ENCODE measurements around the gene CCDC127.
"Not testable (repeated sequence)": the region's sequence is repeated elsewhere in the genome, so short reads cannot be mapped to it uniquely, and the experiment has no call there.

The CCDC127 gene

DNA sequence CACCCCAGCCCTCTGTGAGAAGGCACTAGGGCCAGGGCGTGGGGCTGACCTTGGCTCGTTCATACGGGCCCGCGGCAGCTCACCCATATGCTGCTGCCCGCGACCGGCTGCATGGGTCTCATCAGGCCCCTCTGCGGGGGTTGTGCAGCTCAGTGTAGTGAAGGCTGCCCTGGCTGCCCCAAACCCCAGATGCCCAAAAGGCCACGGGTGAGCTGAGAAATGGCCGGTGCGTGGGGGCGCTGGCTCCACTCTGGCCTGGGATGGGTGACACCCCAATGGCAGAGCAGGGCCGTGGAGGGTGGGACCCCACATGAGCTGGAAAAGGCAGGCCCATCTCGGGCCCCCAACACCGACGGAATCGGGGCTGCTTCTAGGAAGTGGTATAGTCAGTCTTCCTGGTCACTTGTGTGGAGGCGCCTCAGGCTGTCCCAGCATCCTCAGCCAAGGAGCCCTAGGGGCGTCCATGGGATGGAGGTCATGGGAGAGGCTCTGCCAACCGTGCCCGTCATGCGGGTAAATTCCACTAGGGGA is 46.1 kb downstream of the CCDC127 start:
- no peak for FAIRE-seq

DNA sequence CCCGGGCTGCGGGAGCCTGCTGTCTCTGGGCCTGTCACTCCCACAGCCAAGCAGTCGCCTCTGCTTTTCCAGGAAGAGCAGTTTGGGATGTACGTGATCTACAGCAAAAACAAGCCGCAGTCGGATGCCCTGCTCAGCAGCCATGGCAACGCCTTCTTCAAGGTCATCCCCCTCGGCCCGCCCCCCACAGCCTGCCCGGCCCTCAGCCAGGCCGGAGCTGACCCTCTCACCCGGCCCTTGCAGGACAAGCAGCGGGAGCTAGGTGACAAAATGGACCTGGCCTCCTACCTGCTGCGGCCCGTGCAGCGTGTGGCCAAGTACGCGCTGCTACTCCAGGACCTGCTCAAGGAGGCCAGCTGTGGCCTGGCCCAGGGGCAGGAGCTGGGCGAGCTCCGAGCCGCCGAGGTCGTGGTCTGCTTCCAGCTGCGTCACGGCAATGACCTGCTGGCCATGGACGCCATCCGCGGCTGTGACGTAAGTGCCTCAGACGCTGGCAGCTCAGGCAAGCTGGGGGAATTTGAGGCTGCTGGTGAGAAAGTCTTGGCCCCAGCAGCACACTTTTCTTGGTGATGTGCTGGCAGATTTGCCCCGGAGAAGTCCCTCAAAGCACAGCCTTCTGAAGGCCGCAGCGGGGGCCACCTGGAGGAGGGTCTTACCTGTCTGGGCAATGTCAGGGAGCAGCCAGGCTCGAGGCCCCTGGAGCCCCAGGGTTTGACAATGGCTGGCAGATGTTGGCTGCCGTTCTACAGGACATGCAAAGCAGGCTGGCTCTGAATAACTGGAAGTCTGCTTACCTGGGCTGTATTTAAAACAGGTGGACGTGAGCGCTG is 46.8 kb downstream of the CCDC127 start:
- FAIRE-seq: no peak

DNA sequence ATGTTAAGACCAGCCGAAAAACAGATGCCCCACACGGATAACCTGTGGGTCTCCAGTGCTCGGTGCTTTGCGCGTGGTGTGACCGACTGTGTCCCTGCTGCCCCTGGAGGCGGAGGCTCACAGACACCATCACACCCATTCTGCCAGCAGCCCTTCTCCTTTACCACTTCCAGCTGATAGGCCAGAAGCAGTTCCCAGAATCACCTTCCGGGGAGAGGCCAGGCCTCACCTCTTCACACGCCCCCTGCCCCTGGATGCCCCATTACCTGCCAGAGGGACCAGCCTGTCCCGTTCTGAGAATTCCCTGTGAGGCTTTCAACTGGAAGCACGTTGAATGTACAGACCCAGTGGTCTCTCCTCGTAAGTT is 48.2 kb downstream of the CCDC127 start:
- FAIRE-seq: no peak

DNA sequence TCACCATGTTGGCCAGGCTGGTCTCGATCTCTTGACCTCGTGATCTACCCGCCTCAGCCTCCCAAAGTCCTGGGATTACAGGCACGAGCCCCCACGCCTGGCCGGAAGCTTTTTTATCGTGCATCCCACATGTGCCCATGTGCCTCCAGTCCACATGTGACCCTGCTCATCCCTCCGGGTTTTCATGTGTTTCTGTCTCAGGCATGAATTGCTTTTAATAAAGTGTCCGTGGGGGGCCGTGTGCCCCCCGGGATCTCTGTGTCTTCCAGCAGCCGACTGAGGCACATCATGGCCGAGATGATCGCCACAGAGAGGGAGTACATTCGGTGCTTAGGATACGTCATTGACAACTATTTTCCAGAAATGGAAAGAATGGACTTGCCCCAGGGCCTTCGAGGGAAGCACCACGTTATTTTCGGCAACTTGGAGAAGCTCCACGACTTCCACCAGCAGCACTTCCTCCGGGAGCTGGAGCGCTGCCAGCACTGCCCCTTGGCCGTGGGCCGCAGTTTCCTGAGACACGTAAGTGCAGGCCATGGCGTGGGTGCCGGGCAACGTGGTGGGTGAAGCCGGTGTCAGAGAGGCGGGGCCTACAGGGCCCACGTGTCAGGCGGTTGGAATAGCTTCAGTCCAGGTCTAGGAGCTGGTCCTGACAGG is 48.8 kb downstream of the CCDC127 start:
- no peak for FAIRE-seq

DNA sequence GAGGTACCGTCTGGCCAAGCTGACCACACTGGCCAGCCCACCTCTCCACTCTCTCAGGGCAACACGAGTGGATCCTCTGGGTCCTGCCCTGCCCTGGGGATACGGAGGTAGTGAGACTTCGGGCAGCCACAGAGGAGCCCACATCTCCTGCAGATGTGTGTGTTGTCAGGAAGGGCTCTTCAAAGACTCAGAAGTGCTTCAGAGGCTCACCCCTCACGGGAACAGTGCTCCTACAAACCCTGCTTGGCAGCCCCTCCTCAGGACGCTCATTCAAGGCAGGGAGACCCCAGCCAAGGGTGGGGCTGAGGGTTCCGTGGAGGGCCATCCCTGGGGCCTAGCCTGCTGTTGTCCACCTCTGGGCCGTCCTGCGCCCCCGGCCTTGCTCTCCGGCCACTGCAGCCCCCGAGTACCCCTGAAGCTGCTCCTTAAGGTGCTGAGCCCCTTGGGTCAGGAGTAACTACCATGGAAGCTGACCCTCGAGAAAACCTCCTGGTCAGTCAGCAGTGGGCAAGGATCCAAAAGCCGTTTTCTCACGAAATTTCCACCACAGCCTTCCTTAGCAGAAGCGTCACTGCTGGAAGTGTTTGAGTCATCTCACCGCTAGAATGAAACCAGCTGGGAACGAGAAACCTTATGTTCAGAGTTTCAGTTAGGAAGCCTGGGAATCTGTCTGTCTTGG is 49.8 kb downstream of the CCDC127 start:
- FAIRE-seq: no peak

DNA sequence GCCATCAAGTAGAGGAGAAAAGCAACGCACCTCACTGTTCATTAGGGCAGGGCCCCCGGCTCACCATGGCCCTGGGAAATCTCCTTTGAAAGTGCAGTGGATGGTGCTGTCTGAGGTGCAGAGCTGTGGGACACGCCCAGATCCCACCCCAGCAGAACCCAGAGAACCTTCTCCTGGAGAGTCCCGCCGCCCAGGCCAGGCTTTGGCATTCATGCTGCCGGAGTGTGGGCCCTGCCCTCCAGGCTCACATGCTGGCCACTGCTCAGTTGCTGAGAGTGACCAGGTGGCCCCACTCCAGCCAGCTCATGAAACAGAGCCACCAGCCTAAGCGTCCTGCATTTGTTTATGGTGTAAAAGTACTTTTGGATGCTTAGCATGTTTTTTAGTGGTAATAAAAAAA is 50.4 kb downstream of the CCDC127 start:
- FAIRE-seq: no peak

DNA sequence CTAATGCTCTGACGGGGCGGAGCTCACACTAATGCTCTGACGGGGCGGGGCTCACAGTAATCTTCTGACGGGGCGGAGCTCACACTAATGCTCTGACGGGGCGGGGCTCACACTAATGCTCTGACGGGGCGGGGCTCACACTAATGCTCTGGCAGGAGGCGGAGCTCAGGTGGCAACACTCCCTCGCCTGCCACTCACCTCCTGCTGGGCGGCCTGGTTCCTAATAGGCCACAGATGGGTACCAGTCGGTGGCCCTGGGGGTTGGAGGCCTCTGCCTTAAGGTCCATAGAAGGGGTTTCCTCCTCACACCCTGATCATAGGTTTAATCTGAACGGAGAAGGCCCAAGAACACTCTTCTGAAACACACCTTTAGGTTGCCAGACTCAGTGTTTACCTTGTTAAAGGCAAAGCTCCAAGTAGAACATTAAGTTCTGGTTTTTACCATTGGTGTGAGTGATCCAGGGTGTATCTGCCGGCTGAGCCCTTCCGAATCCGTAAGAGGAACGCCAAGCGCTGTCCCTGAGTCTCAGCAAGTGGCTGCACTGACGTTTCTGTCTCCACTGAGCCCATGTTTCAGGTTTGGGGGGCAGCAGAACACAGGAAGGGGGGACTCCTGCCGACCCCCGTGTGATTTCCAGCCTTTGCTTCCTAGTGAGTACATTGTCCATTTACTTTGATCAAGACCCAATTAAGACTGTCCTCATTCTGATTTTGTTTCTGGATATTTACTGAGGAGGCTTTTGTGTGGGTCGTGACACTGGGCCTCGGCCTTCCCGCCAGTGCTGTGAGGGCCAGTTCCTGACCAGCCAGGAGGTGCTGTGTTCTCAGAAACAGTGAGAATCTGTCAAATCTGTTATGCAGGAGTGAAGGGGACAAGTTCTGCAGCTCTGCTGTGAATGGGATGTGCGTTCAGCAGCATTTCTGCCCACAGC is 51.2 kb downstream of the CCDC127 start:
- no peak for FAIRE-seq

DNA sequence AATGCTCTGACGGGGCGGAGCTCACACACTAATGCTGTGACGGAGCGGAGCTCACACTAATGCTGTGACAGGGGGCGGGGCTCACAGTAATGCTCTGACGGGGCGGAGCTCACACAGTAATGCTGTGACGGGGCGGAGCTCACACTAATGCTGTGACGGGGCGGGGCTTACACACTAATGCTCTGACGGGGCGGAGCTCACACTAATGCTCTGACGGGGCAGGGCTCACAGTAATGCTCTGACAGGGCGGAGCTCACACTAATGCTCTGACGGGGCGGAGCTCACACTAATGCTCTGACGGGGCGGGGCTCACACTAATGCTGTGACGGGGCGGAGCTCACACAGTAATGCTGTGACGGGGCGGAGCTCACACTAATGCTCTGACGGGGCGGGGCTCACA is 53.2 kb downstream of the CCDC127 start:
- not testable (repeated sequence) for FAIRE-seq

DNA sequence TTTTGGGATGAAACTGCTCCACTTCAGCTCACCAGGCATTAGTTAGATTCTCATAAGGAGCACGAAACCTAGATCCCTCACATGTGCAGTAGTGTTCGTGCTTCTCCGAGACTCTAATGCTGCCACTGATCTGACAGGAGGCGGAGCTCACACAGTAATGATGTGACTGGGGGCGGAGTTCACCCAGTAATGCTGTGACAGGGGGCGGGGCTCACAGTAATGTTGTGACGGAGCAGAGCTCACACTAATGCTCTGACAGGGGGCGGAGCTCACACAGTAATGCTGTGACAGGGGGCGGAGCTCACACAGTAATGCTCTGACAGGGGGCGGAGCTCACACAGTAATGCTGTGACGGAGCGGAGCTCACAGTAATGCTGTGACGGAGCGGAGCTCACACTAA is 53.7 kb downstream of the CCDC127 start:
- FAIRE-seq: no peak

DNA sequence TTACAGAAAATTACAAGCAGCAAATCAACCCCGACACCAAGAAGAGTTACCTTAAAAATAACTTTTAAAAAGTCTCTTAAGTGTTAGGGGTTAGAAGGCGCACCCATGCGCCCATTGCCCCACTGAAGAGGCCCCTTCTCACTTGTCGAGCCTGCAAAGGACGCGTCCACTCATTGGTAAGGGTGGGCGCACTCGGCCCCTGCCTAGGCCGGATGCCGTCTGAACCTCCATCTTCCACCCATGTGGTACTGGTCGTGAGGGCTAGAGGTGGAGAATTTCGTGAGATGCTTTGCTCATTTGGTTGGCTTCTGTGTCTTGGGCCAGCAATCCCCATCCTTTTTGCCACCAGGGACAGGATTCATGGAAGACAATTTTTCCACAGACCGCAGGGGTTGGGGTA is 54.1 kb downstream of the CCDC127 start:
- no peak for FAIRE-seq

DNA sequence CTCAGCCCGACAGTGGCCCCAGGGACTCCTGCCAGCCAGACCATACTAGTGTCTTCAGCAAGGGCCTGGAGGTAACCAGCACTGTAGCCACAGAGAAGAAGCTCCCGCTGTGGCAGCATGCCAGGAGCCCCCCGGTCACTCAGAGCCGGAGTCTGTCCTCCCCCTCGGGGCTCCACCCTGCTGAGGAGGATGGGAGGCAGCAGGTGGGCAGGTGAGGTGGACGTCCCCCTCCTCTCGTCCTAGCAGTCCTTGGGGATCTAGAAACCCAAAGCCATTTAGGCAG is 54.7 kb downstream of the CCDC127 start:
- FAIRE-seq: no peak

DNA sequence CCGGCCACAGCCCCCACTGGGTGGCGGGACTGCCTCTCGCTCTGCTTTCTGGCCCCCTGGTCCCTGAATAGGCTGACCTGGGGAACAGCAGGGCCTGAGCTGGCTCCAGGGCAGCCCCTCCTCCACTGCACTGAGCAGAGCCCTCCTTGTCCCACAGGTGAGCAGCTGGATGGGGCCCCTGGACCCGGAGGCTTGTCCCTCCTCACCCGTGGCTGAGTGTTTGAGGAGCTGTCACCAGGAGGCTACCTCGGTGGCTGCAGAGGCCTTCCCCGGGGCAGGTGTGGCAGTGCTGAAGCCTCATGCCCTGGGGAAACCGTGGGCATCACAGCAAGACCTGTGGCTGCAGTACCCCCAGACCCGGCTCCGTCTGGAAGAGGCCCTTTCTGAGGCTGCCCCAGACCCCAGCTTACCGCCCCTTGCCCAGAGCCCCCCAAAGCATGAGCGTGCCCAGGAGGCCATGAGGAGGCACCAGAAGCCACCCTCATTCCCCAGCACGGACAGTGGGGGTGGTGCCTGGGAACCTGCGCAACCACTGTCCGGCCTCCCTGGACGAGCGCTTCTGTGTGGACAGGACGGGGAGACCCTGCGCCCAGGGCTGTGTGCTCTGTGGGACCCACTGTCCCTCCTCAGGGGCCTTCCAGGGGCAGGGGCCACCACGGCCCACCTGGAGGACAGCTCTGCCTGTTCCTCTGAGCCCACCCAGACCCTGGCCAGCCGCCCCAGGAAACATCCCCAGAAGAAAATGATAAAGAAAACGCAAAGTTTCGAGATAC is 55.2 kb downstream of the CCDC127 start:
- FAIRE-seq: no peak

DNA sequence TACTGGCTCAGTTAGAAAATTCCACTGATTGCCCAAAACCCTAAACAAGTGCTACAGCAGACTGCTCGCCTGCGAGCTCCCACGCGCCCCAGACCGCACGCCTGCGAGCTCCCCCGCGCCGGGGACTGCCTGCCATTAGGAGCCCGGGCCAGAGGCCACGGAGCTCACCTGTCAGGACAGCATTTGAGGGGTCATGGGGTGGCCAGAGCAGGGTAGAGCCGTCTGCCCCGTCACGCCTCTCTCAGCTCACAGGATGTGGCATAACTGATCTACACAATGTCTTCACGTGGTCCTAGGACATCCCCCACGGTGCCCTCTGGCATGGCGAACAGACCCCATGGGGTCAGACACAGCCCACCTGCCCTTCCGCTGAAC is 55.8 kb downstream of the CCDC127 start:
- FAIRE-seq: no peak

DNA sequence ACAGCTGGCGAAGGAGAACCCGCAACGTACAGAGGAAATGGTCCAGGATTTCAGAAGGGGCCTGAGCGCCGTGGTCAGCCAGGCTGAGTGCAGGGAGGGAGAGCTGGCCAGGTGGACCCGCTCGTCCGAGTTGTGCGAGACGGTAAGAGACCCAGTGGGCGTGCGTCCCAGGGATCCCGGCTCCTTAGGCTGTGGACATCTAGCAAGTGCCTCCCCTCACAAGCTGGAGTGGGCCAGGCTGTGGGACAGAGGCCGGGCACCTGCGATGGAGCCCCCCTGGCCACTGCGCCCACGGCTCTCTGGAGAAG is 56.2 kb downstream of the CCDC127 start:
- FAIRE-seq: no peak

DNA sequence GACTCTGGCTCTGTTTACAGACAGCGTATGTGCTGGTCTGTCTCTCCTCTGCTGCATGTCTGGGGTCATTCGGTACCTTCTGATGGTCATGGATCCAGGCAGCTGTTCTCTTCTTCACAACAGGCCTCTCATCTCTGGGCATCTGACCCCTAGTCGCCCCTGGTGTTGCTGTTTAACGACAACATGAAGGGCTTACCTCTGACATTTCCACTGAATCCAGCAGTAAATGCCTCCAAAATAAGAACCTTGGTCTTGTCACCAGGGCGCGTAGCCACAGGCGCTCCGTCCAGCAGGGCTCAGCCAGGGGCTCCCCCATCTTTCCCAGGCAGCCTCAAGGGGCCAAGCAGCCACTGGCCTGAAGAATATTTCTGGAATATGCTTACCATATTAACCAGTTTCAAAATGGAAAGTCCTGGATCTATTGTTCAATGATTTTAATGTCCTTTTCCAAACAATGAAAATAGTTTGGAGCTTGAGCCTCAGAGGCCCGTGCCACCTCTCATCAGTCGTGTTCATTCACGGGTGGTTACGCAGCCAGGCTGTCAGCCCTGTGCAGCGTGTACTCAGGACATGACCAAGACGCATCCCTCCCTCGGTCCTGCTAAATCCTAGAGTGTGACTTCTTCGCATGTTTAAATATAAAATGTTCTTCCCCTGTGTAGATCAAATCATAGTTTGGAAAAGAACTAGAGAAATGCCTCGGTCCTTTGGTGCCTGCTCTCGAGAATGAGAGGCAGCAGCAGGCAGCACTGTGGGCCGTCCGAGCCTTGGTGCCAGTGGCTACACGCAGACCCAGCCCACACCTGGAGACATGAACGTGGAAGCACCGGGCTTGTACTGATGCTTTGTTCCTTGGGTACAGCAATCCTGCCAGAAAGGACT is 56.8 kb downstream of the CCDC127 start:
- FAIRE-seq: no peak

DNA sequence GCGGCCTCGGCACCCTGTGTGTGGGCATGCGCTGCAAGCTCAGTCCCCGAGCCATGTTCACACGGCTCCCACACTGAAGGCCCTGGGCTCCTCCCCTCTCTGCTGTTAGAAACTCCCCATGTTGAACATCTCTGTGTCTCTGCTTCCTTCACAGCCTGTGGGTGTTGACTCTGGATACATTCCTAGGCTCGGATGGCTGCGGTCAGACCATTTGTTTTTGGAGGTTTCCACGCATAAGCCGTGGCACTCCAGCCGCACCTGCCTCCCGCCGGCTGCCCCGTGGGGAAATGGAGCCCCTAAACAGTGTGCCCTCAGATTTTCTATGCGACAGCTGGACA is 57.8 kb downstream of the CCDC127 start:
- no peak for FAIRE-seq

DNA sequence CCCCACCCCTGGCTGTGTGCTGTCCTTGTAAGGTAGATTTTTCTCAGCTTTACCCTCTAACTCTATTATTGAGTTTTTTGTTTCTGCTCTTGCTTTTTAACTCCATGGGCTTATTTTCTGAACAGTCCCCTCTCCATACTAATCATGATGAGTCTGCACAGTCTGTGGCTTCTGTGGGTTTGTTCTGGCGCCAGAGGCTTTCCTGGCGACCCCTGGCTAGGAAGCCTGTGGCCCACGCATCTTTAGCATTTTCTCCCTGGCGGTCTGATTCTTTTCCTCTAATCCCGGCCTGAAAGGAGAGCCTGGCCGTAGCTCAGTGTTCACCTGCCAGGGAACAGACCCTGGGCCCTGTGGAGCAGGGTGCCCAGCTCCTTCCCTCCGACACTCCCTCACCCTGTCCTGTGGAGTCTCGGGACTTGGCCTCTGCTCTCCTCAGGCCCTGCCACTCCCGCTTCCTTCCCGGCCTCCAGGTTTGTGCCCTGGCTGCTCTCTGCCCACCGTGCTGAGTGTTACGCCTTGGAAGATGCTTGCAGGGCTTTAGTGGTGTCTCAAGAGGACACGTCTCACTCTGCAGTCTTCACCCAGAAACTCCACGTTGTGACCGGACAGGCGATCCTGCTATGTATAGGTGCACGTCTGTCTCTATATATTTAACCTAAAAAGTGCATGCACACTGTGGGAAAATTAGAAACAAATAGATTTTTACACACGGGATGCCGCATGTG is 58.3 kb downstream of the CCDC127 start:
- FAIRE-seq: no peak

DNA sequence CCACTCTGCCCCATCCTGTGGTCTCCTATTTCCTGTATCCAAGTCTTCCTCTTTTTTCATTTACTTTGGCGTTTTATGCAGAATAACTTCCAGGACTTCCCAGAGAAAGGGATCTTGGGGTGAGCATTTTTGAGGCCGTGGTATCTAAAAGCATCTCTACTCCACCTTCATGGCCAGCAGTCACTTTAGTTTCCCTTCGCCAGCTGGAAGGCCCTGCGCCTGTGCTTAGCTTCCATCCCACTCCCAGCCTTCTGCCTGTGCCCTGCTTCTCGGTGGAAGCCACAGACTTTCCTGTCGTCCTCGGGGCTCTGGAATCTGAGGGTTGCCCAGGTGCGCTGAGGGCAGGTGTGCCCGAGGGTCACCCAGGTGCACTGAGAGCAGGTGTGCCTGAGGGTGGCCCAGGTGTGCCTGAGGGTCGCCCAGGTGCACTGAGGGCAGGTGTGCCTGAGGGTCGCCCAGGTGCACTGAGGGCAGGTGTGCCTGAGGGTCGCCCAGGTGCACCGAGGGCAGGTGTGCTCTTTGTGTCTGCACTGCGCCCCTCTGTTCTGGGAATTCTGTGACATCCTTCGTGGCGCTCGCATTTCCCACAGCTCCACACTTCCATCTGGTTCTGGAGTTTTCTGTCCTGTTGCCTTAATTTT is 59.0 kb downstream of the CCDC127 start:
- no peak for FAIRE-seq

DNA sequence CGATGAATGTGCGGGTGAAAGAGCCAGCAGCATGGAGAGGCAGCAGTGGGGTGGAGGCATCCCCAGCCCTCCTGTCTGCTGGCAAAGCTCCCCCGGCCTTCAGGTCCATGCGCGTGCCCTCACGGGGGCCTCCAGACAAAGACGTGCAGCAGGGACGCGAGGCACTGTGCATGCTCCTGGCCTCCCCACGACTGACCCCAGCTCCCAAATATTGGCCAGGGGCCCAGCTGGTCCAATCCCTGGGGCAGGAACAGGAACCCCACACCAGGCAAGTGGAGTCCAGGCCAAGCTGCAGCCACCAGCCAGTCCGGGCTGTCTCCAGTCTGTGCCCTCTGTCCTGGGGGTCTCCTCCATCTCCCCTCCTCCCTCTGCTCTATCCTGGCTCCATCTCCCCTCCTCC is 60.2 kb downstream of the CCDC127 start:
- FAIRE-seq: no peak

DNA sequence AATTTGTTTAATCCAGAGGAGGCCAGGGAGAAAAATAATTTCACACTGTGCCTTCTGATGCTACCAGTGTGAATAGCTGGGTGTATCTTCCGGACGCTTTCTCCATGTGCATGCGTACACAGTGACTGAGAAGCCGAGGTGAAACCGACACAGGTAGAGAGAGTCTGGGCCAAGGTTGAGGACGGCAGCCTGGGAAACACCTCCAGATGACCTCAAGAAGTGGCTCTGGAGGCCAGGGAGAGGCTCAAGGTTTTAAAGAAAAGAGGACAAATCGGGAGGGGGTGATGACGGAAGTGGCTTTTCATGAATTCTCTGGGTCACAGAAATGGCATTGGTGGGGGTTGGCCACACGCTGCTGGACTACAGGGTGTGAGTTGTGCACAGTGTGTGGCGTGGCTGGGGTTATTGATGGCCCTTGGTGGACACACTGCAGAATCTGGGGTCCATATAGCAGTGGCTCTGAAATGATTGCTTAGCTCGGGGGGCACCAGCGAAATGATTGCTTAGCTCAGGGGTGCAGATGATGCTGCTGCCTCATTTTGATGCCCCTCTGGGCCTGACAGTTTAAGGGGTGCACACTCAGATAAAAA is 60.7 kb downstream of the CCDC127 start:
- FAIRE-seq: no peak
